Islet of Langerhans (tissue), 1 donor: Measurements from ENCODE around the gene RIOK2.
"Not testable (repeated sequence)": the region's sequence is repeated elsewhere in the genome, so short reads cannot be mapped to it uniquely, and the experiment has no call there.

Experiments
- FAIRE-seq: peaks from one replicate; lab custom pipeline; 2011; peaks lifted over from hg19 to GRCh38; lab: Jason Lieb, UNC

RIOK2 gene

GRCh38 chr5:97183100-97183929 is at the start of gene RIOK2:
Gene RIOK2, minus strand, starts transcription at chr5:97183247. Its CDS starts 56 bp downstream, at chr5:97183191.
- peak; percentile 95 for FAIRE-seq

GRCh38 chr5:97231025-97231636 is 48.1 kb upstream of the RIOK2 start:
- peak; percentile 87 for FAIRE-seq

- no peak for FAIRE-seq
Measured at GRCh38 chr5:97229688-97230285, 46.7 kb upstream of the RIOK2 start.

- no peak for FAIRE-seq
Measured at GRCh38 chr5:97229196-97229595, 46.1 kb upstream of the RIOK2 start.

- FAIRE-seq, result no peak
Measured at GRCh38 chr5:97225222-97225621, 42.2 kb upstream of the RIOK2 start.

GRCh38 chr5:97224112-97224750 is 41.2 kb upstream of the RIOK2 start:
- FAIRE-seq, result peak; percentile 72

- no peak for FAIRE-seq
Measured at GRCh38 chr5:97223596-97223995, 40.5 kb upstream of the RIOK2 start.

GRCh38 chr5:97209343-97209742 is 26.3 kb upstream of the RIOK2 start:
- FAIRE-seq, result no peak

- no peak for FAIRE-seq
Measured at GRCh38 chr5:97208714-97209113, 25.7 kb upstream of the RIOK2 start.

GRCh38 chr5:97208184-97208713 is 25.2 kb upstream of the RIOK2 start:
- no peak for FAIRE-seq

- FAIRE-seq, result no peak
Measured at GRCh38 chr5:97194366-97194765, 11.3 kb upstream of the RIOK2 start.

- FAIRE-seq, result no peak
Measured at GRCh38 chr5:97193355-97193688, 10.3 kb upstream of the RIOK2 start.

GRCh38 chr5:97192580-97193354 is 9.7 kb upstream of the RIOK2 start:
- FAIRE-seq, result no peak

GRCh38 chr5:97191893-97192292 is 8.8 kb upstream of the RIOK2 start:
- peak; percentile 33 for FAIRE-seq

- not testable (repeated sequence) for FAIRE-seq
Measured at GRCh38 chr5:97189523-97189922, 6.5 kb upstream of the RIOK2 start.

- no peak for FAIRE-seq
Measured at GRCh38 chr5:97183930-97184213, 825 bp upstream of the RIOK2 start.

GRCh38 chr5:97182571-97183099 is 412 bp downstream of the RIOK2 start:
- no peak for FAIRE-seq

- no peak for FAIRE-seq
Measured at GRCh38 chr5:97181856-97182545, 1.0 kb downstream of the RIOK2 start.

GRCh38 chr5:97179457-97179856 is 3.6 kb downstream of the RIOK2 start:
- FAIRE-seq, result not testable (repeated sequence)

GRCh38 chr5:97172227-97172626 is 10.8 kb downstream of the RIOK2 start:
- FAIRE-seq, result no peak

- no peak for FAIRE-seq
Measured at GRCh38 chr5:97171703-97172102, 11.3 kb downstream of the RIOK2 start.
